DOHH2 (cell line): ENCODE measurements around the gene WFIKKN2.

Experiments
- H3F3A ChIP-seq: fragments of 200-600 bp; sonication (generic), shearing (Covaris generic); 2 replicates; pipeline ENCODE4 v1.6.0; 2016; ENCODE audit warnings: antibody characterized with exemption, mild to moderate bottlenecking; ENCODE audit not compliant: control insufficient read depth, insufficient read depth
- H3K27ac ChIP-seq: fragments of 200-600 bp; sonication (generic); 2 replicates; pipeline ENCODE4 v1.5.1; 2014; ENCODE audit warnings: low read depth, mild to moderate bottlenecking, low read length, moderate library complexity
- H3K27me3 ChIP-seq: fragments of 200-600 bp; sonication (generic); 2 replicates; pipeline ENCODE4 v1.6.1; 2014; ENCODE audit warnings: mild to moderate bottlenecking, low read length, mixed read lengths; ENCODE audit not compliant: control insufficient read depth
- H3K36me3 ChIP-seq: fragments of 200-600 bp; sonication (generic); 2 replicates; pipeline ENCODE4 v1.6.1; 2014; ENCODE audit warnings: mild to moderate bottlenecking, low read length, moderate library complexity, mixed read lengths; ENCODE audit not compliant: control insufficient read depth
- H3K4me1 ChIP-seq: fragments of 200-600 bp; sonication (generic); 2 replicates; pipeline ENCODE4 v1.6.1; 2014; ENCODE audit warnings: mild to moderate bottlenecking, low read length, mixed read lengths; ENCODE audit not compliant: control insufficient read depth
- H3K4me2 ChIP-seq: fragments of 200-600 bp; sonication (generic); 2 replicates; pipeline ENCODE4 v1.6.0; 2014; ENCODE audit warnings: mild to moderate bottlenecking, low read length, moderate library complexity
- H3K4me3 ChIP-seq: fragments of 200-600 bp; sonication (generic); 2 replicates; pipeline ENCODE4 v1.5.1; 2014; ENCODE audit warnings: mild to moderate bottlenecking, low read length, mixed read lengths
- H3K79me2 ChIP-seq: fragments of 200-600 bp; sonication (generic); 2 replicates; pipeline ENCODE4 v1.6.1; 2014; ENCODE audit warnings: mild to moderate bottlenecking, low read length, mixed read lengths; ENCODE audit not compliant: control insufficient read depth
- H3K9me2 ChIP-seq: fragments of 200-600 bp; sonication (generic); replicated peaks from 2 replicates; pipeline ENCODE4 v1.6.1; 2014; ENCODE audit warnings: mild to moderate bottlenecking, low read length, mixed read lengths; ENCODE audit not compliant: control insufficient read depth
- H3K9me3 ChIP-seq: fragments of 200-600 bp; sonication (generic); 2 replicates; pipeline ENCODE4 v1.6.1; 2014; ENCODE audit warnings: antibody characterized with exemption, low read length, mixed read lengths; ENCODE audit not compliant: control insufficient read depth, insufficient read depth
- H4K20me1 ChIP-seq: fragments of 200-600 bp; sonication (generic); 2 replicates; pipeline ENCODE4 v1.6.0; 2014; ENCODE audit warnings: low read depth, mild to moderate bottlenecking, antibody characterized with exemption, low read length, moderate library complexity; ENCODE audit not compliant: control insufficient read depth, insufficient read depth
- CTCF ChIP-seq: fragments of 200-600 bp; sonication (generic); IDR thresholded peaks from one replicate; pipeline ENCODE4 v1.5.1; 2014; ENCODE audit warnings: antibody characterized with exemption, mild to moderate bottlenecking, low read depth, low read length; ENCODE audit not compliant: poor library complexity, severe bottlenecking
- EZH2phosphoT487 ChIP-seq: fragments of 200-600 bp; sonication (generic); IDR thresholded peaks from 2 replicates; pipeline ENCODE4 v1.6.1; 2017; ENCODE audit warnings: borderline replicate concordance, mild to moderate bottlenecking, antibody characterized with exemption, low read length, moderate library complexity, mixed read lengths

WFIKKN2 gene

GRCh38 chr17:50866950-50867362 is 31.6 kb downstream of the WFIKKN2 start:
- Histone ChIP-seq H3K9me2 (no peaks in the 10 kb centered on the region), H3K27me3 (no peaks in the 10 kb centered on the region), H3K79me2 (peaks cover 45% of the 10 kb centered on the region), H3K27ac (peak overlapping the region; percentile 97), H3K9me3 (no peaks in the 10 kb centered on the region), H3F3A (peaks cover 3% of the 10 kb centered on the region), H3K4me1 (peaks cover 34% of the 10 kb centered on the region), H4K20me1 (peaks cover 11% of the 10 kb centered on the region), H3K36me3 (peaks cover 18% of the 10 kb centered on the region), H3K4me2 (peak overlapping the region; percentile 99), H3K4me3 (peak overlapping the region; percentile 96)
- no peak for TF ChIP-seq EZH2phosphoT487
- TF ChIP-seq CTCF, result no peak

GRCh38 chr17:50867363-50868139 is 32.2 kb downstream of the WFIKKN2 start:
- H4K20me1 ChIP-seq, result peaks cover 11% of the 10 kb centered on the region
- H3K36me3 ChIP-seq, result peaks cover 16% of the 10 kb centered on the region
- no peaks in the 10 kb centered on the region for H3K9me2 ChIP-seq
- peaks cover 45% of the 10 kb centered on the region for H3K79me2 ChIP-seq
- H3K4me3 ChIP-seq, result peak overlapping the region; percentile 96
- no peaks in the 10 kb centered on the region for H3K27me3 ChIP-seq
- H3K4me2 ChIP-seq, result peak overlapping the region; percentile 99
- H3K27ac ChIP-seq, result peak overlapping the region; percentile 97
- H3K9me3 ChIP-seq, result no peaks in the 10 kb centered on the region
- H3K4me1 ChIP-seq, result peaks cover 40% of the 10 kb centered on the region
- peaks cover 3% of the 10 kb centered on the region for H3F3A ChIP-seq
- no peak for TF ChIP-seq CTCF
- no peak for TF ChIP-seq EZH2phosphoT487

- H3K27ac ChIP-seq, result peak overlapping the region; percentile 97
- peaks cover 11% of the 10 kb centered on the region for H4K20me1 ChIP-seq
- H3K27me3 ChIP-seq, result no peaks in the 10 kb centered on the region
- H3K4me3 ChIP-seq, result peak overlapping the region; percentile 96
- peaks cover 42% of the 10 kb centered on the region for H3K79me2 ChIP-seq
- peak overlapping the region; percentile 99 for H3K4me2 ChIP-seq
- peaks cover 41% of the 10 kb centered on the region for H3K4me1 ChIP-seq
- H3K9me3 ChIP-seq, result no peaks in the 10 kb centered on the region
- H3F3A ChIP-seq, result peaks cover 3% of the 10 kb centered on the region
- H3K9me2 ChIP-seq, result no peaks in the 10 kb centered on the region
- no peak for TF ChIP-seq CTCF
- no peak for TF ChIP-seq EZH2phosphoT487
- peaks cover 11% of the 10 kb centered on the region for H3K36me3 ChIP-seq
Measured at GRCh38 chr17:50868140-50868438, 32.7 kb downstream of the WFIKKN2 start.
